GM06990 (cell line): ENCODE measurements around the gene ILK.

Experiments used
- DNase-seq: peaks from one replicate; pipeline ENCODE4 v3.0.0-alpha.2; 2011; ENCODE audit not compliant: insufficient read length; ENCODE audit errors: extremely low read depth
- H3K27me3 ChIP-seq: replicated peaks from 2 replicates; pipeline ENCODE4 v1.6.0; 2011; ENCODE audit warnings: low read length; ENCODE audit not compliant: control insufficient read depth, insufficient read depth
- H3K36me3 ChIP-seq: 2 replicates; pipeline ENCODE4 v1.5.1; 2011; ENCODE audit warnings: low read length; ENCODE audit not compliant: control insufficient read depth, insufficient read depth
- H3K4me3 ChIP-seq: replicated peaks from 2 replicates; pipeline ENCODE4 v1.5.1; 2011; ENCODE audit warnings: low read depth, mild to moderate bottlenecking, control low read depth, low read length
- CTCF ChIP-seq: IDR thresholded peaks from 2 replicates; pipeline ENCODE4 v1.5.1; 2011; ENCODE audit warnings: low read length, control low read depth, mild to moderate bottlenecking, inconsistent platforms; ENCODE audit not compliant: insufficient read depth, poor library complexity, severe bottlenecking

The ILK gene

GRCh38 chr11:6628526-6628925 lies 25.0 kb downstream of the ILK start:
- DNase-seq, result no peak
- TF ChIP-seq CTCF, result no peak
- Histone ChIP-seq H3K27me3 (no peaks in the 10 kb centered on the region), H3K4me3 (no peak overlapping the region), H3K36me3 (no peaks in the 10 kb centered on the region)

GRCh38 chr11:6629573-6629891 lies 26.0 kb downstream of the ILK start:
- Histone ChIP-seq H3K36me3 (no peaks in the 10 kb centered on the region), H3K4me3 (no peak overlapping the region), H3K27me3 (no peaks in the 10 kb centered on the region)
- TF ChIP-seq CTCF, result no peak
- no peak for DNase-seq

GRCh38 chr11:6629892-6630631 lies 26.5 kb downstream of the ILK start:
- no peak for DNase-seq
- no peak for TF ChIP-seq CTCF
- no peaks in the 10 kb centered on the region for H3K27me3 ChIP-seq
- no peak overlapping the region for H3K4me3 ChIP-seq
- no peaks in the 10 kb centered on the region for H3K36me3 ChIP-seq

- Histone ChIP-seq H3K36me3 (no peaks in the 10 kb centered on the region), H3K4me3 (no peak overlapping the region), H3K27me3 (no peaks in the 10 kb centered on the region)
- DNase-seq, result no peak
- TF ChIP-seq CTCF, result no peak
Measured at GRCh38 chr11:6630632-6631291, 27.2 kb downstream of the ILK start.

GRCh38 chr11:6631361-6631890 lies 27.9 kb downstream of the ILK start:
- Histone ChIP-seq H3K4me3 (no peak overlapping the region), H3K27me3 (no peaks in the 10 kb centered on the region), H3K36me3 (no peaks in the 10 kb centered on the region)
- DNase-seq, result no peak
- no peak for TF ChIP-seq CTCF
